Neuronal stem cell (in vitro differentiated cells): Measurements from ENCODE around the gene TMEM163.
A peak's percentile ranks its signal among the peaks of the same experiment; 100 is the strongest.

ENCODE experiments used
- DNase-seq: peaks from one replicate; pipeline ENCODE4 v3.0.0-alpha.2; 2013; ENCODE audit warnings: low spot score
- H2AFZ ChIP-seq: one replicate; pipeline ENCODE4 v1.6.1; 2013; ENCODE audit warnings: mild to moderate bottlenecking, low read length, inconsistent platforms
- H2AK5ac ChIP-seq: 2 replicates; pipeline ENCODE4 v1.6.1; 2013; ENCODE audit warnings: low read depth, mild to moderate bottlenecking, inconsistent platforms, low read length, moderate library complexity, mixed read lengths
- H2BK120ac ChIP-seq: 2 replicates; pipeline ENCODE4 v1.6.1; 2013; ENCODE audit warnings: low read depth, mild to moderate bottlenecking, inconsistent platforms, low read length, moderate library complexity, mixed read lengths
- H2BK12ac ChIP-seq: one replicate; pipeline ENCODE4 v1.6.1; 2013; ENCODE audit warnings: low read length, inconsistent platforms
- H2BK15ac ChIP-seq: 2 replicates; pipeline ENCODE4 v1.6.1; 2013; ENCODE audit warnings: mild to moderate bottlenecking, low read length, inconsistent platforms, mixed read lengths
- H2BK5ac ChIP-seq: one replicate; pipeline ENCODE4 v1.6.1; 2013; ENCODE audit warnings: inconsistent platforms, mild to moderate bottlenecking, low read length, moderate library complexity
- H3K14ac ChIP-seq: one replicate; pipeline ENCODE4 v1.6.1; 2013; ENCODE audit warnings: low read length, inconsistent platforms
- H3K18ac ChIP-seq: 2 replicates; pipeline ENCODE4 v1.6.1; 2013; ENCODE audit warnings: low read length, inconsistent platforms
- H3K23ac ChIP-seq: 2 replicates; pipeline ENCODE4 v1.6.1; 2013; ENCODE audit warnings: low read depth, mild to moderate bottlenecking, mixed read lengths, low read length, inconsistent platforms; ENCODE audit not compliant: poor library complexity
- H3K27ac ChIP-seq: replicated peaks from 3 replicates; pipeline ENCODE4 v1.5.1; 2013; ENCODE audit warnings: low read length, inconsistent platforms
- H3K27me3 ChIP-seq, 3 experiments: 2 replicates each; pipeline ENCODE4 v1.6.1; 2013; ENCODE audit warnings: low read length in 3 of 3, mild to moderate bottlenecking in 2 of 3, inconsistent platforms in 1 of 3, low read depth in 1 of 3, mixed read lengths in 1 of 3, moderate library complexity in 1 of 3; ENCODE audit not compliant: control insufficient read depth in 3 of 3, insufficient read depth in 3 of 3
- H3K36me3 ChIP-seq, 2 donors: replicated peaks in 1 of 2; 2 replicates each; pipeline ENCODE4 v1.6.1; 2013; ENCODE audit warnings: low read length in 2 of 2; ENCODE audit not compliant: control insufficient read depth in 2 of 2, insufficient read depth in 2 of 2
- H3K4ac ChIP-seq: 2 replicates; pipeline ENCODE4 v1.6.1; 2013; ENCODE audit warnings: inconsistent platforms, mild to moderate bottlenecking, low read length, moderate library complexity
- H3K4me1 ChIP-seq, 2 donors: 1 replicate in 1 of 2; 2 replicates in 1 of 2; pipeline ENCODE4 v1.6.1; 2013; ENCODE audit warnings: low read length in 2 of 2, low read depth in 1 of 2; ENCODE audit not compliant: control insufficient read depth in 2 of 2, insufficient read depth in 1 of 2
- H3K4me2 ChIP-seq: one replicate; pipeline ENCODE4 v1.6.1; 2013; ENCODE audit warnings: mild to moderate bottlenecking, low read length, inconsistent platforms; ENCODE audit not compliant: insufficient read depth, poor library complexity, severe bottlenecking
- H3K4me3 ChIP-seq, 2 donors: 2 replicates each; pipeline ENCODE4 v1.5.1; 2013; ENCODE audit warnings: low read length in 2 of 2, mild to moderate bottlenecking in 2 of 2, inconsistent platforms in 1 of 2, moderate library complexity in 1 of 2
- H3K79me1 ChIP-seq: one replicate; pipeline ENCODE4 v1.6.1; 2013; ENCODE audit warnings: low read depth, mild to moderate bottlenecking, inconsistent platforms, low read length, moderate library complexity
- H3K9ac ChIP-seq: one replicate; pipeline ENCODE4 v1.6.1; 2013; ENCODE audit warnings: mild to moderate bottlenecking, low read depth, low read length, inconsistent platforms; ENCODE audit not compliant: poor library complexity
- H3K9me3 ChIP-seq, 2 donors: replicated peaks in 1 of 2; 2 replicates each; pipeline versions ENCODE3 to v1.6.1; 2013; ENCODE audit warnings: low read length in 2 of 2, mild to moderate bottlenecking in 2 of 2, inconsistent platforms in 1 of 2, low read depth in 1 of 2, mixed read lengths in 1 of 2, moderate library complexity in 1 of 2; ENCODE audit not compliant: control insufficient read depth in 2 of 2, insufficient read depth in 1 of 2
- H4K8ac ChIP-seq: one replicate; pipeline ENCODE4 v1.6.1; 2013; ENCODE audit warnings: low read depth, mild to moderate bottlenecking, inconsistent platforms, low read length, moderate library complexity
- H4K91ac ChIP-seq: one replicate; pipeline ENCODE4 v1.6.1; 2013; ENCODE audit warnings: low read length, low read depth, mild to moderate bottlenecking, inconsistent platforms; ENCODE audit not compliant: poor library complexity
- WGBS, 2 donors: extraction: QIAGEN DNeasy Blood & Tissue Kit; methylation state at CpG; one replicate each; pipeline ENCODE4 v1.1.7; 2013; ENCODE audit warnings: missing lambda C conversion rate in 2 of 2, mixed read lengths in 1 of 2; ENCODE audit not compliant: insufficient read length in 2 of 2, insufficient replicate concordance in 1 of 2; ENCODE audit errors: extremely low coverage in 2 of 2; 5-methylcytosine and 5-hydroxymethylcytosine counted together

The TMEM163 gene

DNA sequence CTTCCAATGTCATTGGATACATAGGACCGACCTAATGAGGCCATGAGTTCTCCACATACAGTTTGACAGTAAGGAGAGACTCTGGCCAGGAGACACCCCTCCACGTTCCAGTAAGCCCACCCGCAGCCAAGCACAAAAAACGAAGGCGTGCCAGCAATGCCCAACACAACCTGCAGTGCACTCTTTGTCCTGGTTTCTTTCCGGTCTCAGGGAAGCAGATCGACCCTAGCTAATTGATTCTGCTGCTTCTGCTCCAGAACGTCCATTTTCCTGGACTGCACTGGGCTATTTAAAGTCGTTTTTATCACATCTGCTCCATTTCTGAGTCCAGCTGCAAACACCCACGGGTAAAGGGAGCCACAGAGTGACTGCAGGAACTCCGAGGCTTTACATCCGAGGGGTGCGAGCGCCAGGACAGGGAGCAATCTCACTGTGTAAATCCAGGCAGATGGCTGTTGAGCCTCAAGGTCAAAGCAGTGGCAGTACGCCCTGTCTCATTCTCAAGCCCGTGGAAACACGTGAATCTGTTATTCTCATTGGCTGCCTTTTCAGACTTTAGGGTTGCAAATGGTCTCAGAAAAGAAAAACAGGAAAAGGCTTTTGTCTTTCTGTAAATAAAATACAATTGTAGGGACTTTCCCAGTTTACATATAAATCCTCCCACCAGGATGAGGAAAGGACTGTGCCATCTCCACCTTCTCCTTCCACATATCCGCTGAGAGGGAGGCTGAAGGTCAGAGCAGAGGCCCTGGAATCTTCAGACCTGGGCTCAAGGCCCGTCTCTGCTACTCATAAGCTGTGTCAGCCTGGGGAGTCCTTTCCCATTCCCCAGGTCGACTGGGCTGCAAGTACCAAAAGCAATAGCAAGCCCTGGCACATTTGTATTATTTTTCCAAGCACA is 40.7 kb downstream of the TMEM163 start:
- Histone ChIP-seq H3K27ac (no peak overlapping the region), H3K14ac (no peak overlapping the region), H3K36me3 (no peaks in the 10 kb centered on the region), H2AK5ac (no peak overlapping the region), H3K23ac (no peak overlapping the region), H2BK12ac (no peak overlapping the region), H3K4me1 (peaks cover 0 to 9% of the 10 kb centered on the region in 2 donors), H4K8ac (no peak overlapping the region), H2BK15ac (no peak overlapping the region), H2BK5ac (no peak overlapping the region), H2AFZ (peak overlapping the region; percentile 65), H3K4ac (no peak overlapping the region), H4K91ac (no peak overlapping the region), H3K27me3 (peaks cover 0 to 5% (median 0%) of the 10 kb centered on the region in 3 experiments), H3K79me1 (no peaks in the 10 kb centered on the region), H3K18ac (peak overlapping the region; percentile 1), H3K4me2 (no peak overlapping the region), H2BK120ac (no peak overlapping the region), H3K9ac (no peak overlapping the region), H3K9me3 (no peaks in the 10 kb centered on the region), H3K4me3 (no peak overlapping the region)
- DNase-seq, result no peak
- WGBS, 2 donors, result no CpG with 5 or more reads among the region's 20 CpGs

DNA sequence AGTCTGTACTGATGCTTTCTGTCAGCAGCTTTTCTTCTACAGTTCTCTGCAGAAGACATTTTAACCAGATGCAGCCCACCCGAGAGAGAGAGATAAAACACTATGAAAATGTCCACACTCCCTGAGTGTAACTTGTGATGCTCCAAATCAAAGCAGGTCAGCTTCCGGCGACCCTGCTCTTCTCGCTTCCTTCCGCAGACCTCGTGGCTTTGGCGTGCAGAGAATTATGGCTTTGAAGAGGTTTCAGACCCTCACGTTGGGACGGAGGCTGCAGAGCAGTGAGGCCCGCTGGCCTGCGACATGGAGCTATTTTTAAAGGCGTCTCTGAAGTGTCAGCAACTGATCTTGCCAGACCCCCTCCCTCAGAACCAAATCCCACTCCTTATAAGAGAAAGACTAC is 41.8 kb downstream of the TMEM163 start:
- Histone ChIP-seq H3K36me3 (no peaks in the 10 kb centered on the region), H3K79me1 (no peaks in the 10 kb centered on the region), H3K9me3 (no peaks in the 10 kb centered on the region), H4K91ac (no peak overlapping the region), H3K4me2 (no peak overlapping the region), H3K14ac (no peak overlapping the region), H2AK5ac (no peak overlapping the region), H2AFZ (no peak overlapping the region), H3K4me1 (peaks cover 0 to 9% of the 10 kb centered on the region in 2 donors), H2BK12ac (no peak overlapping the region), H4K8ac (no peak overlapping the region), H3K18ac (no peak overlapping the region), H2BK15ac (no peak overlapping the region), H3K27ac (no peak overlapping the region), H3K23ac (no peak overlapping the region), H3K4me3 (no peak overlapping the region), H3K4ac (no peak overlapping the region), H3K27me3 (peaks cover 0 to 5% (median 0%) of the 10 kb centered on the region in 3 experiments), H2BK120ac (no peak overlapping the region), H3K9ac (no peak overlapping the region), H2BK5ac (no peak overlapping the region)
- WGBS, 2 donors, result no CpG with 5 or more reads among the region's 12 CpGs
- no peak for DNase-seq

GRCh38 chr2:134675314-134675713 is 43.5 kb downstream of the TMEM163 start:
- Histone ChIP-seq H3K79me1 (no peaks in the 10 kb centered on the region), H2BK12ac (no peak overlapping the region), H3K27me3 (peaks cover 0 to 5% (median 0%) of the 10 kb centered on the region in 3 experiments), H2AK5ac (no peak overlapping the region), H3K4ac (no peak overlapping the region), H3K36me3 (no peaks in the 10 kb centered on the region), H3K4me1 (peaks cover 0 to 15% of the 10 kb centered on the region in 2 donors), H3K9ac (no peak overlapping the region), H2BK15ac (no peak overlapping the region), H3K14ac (no peak overlapping the region), H2BK120ac (no peak overlapping the region), H3K4me3 (no peak overlapping the region), H3K9me3 (no peaks in the 10 kb centered on the region), H2BK5ac (no peak overlapping the region), H3K23ac (no peak overlapping the region), H4K8ac (no peak overlapping the region), H2AFZ (no peak overlapping the region), H3K27ac (no peak overlapping the region), H3K4me2 (no peak overlapping the region), H4K91ac (no peak overlapping the region), H3K18ac (no peak overlapping the region)
- no CpG with 5 or more reads among the region's 3 CpGs for WGBS, 2 donors
- no peak for DNase-seq

- no peak overlapping the region for H2AFZ ChIP-seq
- no CpG with 5 or more reads among the region's 4 CpGs for WGBS, 2 donors
- no peak overlapping the region for H3K18ac ChIP-seq
These were observed 44.1 kb downstream of the TMEM163 start for GRCh38 chr2:134674687-134675086.

More at GRCh38 chr2:134674687-134675086, 44.1 kb downstream of the TMEM163 start:
- peaks cover 0 to 5% (median 0%) of the 10 kb centered on the region in 3 experiments for H3K27me3 ChIP-seq
- no peak overlapping the region for H4K8ac ChIP-seq
- H2AK5ac ChIP-seq, result no peak overlapping the region
- no peak overlapping the region for H3K4me2 ChIP-seq
- H3K36me3 ChIP-seq, result no peaks in the 10 kb centered on the region
- no peak overlapping the region for H3K23ac ChIP-seq
- no peak overlapping the region for H2BK120ac ChIP-seq
- H2BK5ac ChIP-seq, result no peak overlapping the region
- no peak overlapping the region for H3K9ac ChIP-seq
- H3K4ac ChIP-seq, result no peak overlapping the region
- H2BK12ac ChIP-seq, result no peak overlapping the region
- H3K9me3 ChIP-seq, result no peaks in the 10 kb centered on the region
- H4K91ac ChIP-seq, result no peak overlapping the region
- H3K79me1 ChIP-seq, result no peaks in the 10 kb centered on the region
- no peak overlapping the region for H3K27ac ChIP-seq
- peaks cover 0 to 15% of the 10 kb centered on the region in 2 donors for H3K4me1 ChIP-seq
- H3K14ac ChIP-seq, result no peak overlapping the region
- H2BK15ac ChIP-seq, result no peak overlapping the region
- H3K4me3 ChIP-seq, result no peak overlapping the region
- no peak for DNase-seq
